ENCODE results near the gene USP36. TPM values are rescaled to one million over a fixed set of nuclear protein-coding genes. Genes with fewer than 3 reads are reported as not detected.

Gene USP36
- total and polyA plus RNA-seq, 5 donors = 16.2 to 42.9 (median 26.6) TPM

DNA sequence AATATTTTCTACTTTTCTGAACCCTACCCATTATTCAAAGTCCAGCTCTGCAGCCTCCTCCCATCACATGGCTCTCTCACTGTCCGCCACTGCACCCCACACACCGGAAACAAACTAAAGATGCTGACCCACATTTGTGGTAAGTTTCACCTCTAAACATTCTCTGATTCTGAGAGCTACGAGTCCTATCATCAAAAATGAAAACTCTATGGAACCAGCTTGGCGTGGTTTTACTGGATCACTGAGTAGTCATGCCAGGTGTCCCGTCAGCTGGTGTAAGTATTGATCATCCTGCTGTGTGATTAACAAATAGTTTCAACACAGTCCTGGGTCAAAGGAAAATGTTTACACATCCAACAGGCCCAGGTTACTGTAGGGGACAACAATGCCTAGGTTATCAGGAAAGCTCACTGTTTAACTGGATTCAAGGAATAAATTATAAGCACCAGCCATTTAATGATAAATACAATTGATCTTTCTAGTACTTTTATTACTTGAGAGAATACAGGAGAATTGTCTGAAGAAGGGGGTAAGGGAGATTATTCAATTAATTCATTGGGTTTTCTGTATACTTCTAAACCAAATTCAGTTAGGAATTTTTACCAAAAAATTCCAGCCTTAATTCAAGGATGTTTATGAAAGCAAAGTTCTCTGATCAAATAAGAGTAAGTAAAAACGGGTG lies 92.4 kb downstream of the USP36 start:
- DNase-seq = no peak
- intact Hi-C loops (cut with DNase I) = no loop called here
- 62% methylated on average over 6 of the region's 6 CpGs for WGBS
- H3K9me3 ChIP-seq (ENCODE audit: control insufficient read depth, low read length) = no peaks in the 10 kb centered on the region
- H3K27me3 ChIP-seq (ENCODE audit: control insufficient read depth, insufficient read depth) = no peaks in the 10 kb centered on the region
- no peak overlapping the region for H3K4me3 ChIP-seq (ENCODE audit: low read length)
- H3K27ac ChIP-seq (ENCODE audit: low read length) = peak overlapping the region; percentile 25
- ATAC-seq = peak in 1 of 2 donors; percentile 36
- peaks cover 17% of the 10 kb centered on the region for H3K4me1 ChIP-seq (ENCODE audit: control insufficient read depth, insufficient read depth, low read length)

DNA sequence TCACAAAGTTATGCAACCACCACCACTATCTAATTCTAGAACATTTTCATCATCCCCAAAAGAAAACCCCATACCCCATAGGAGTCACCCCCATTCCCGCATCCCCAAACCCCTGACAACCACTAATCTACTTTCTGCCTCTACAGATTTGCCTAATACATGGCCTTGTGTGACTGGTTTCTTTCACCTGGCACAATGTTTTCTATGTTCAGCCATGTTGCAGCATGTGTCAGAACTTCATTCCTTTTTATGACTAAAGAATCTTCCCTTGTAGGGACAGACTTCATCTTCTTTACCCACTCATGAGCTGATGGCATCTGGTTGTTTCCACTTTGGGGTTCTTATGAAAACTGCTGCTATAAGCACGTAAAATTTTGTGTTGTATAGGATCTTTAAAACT lies 93.1 kb downstream of the USP36 start:
- no peak for DNase-seq
- no peak for ATAC-seq
- peaks cover 17% of the 10 kb centered on the region for H3K4me1 ChIP-seq (ENCODE audit: control insufficient read depth, insufficient read depth, low read length)
- H3K27ac ChIP-seq (ENCODE audit: low read length) = peak overlapping the region; percentile 22
- 77% methylated on average over 2 of the region's 2 CpGs for whole genome bisulfite sequencing
- H3K27me3 ChIP-seq (ENCODE audit: control insufficient read depth, insufficient read depth) = no peaks in the 10 kb centered on the region
- H3K9me3 ChIP-seq (ENCODE audit: control insufficient read depth, low read length) = no peaks in the 10 kb centered on the region
- intact Hi-C loops (cut with DNase I) = no loop called here
- no peak overlapping the region for H3K4me3 ChIP-seq (ENCODE audit: low read length)

- Histone ChIP-seq H3K27ac (ENCODE audit: low read length) (no peak overlapping the region), H3K9me3 (ENCODE audit: control insufficient read depth, low read length) (no peaks in the 10 kb centered on the region), H3K4me1 (ENCODE audit: control insufficient read depth, insufficient read depth, low read length) (peaks cover 17% of the 10 kb centered on the region), H3K4me3 (ENCODE audit: low read length) (no peak overlapping the region), H3K27me3 (ENCODE audit: control insufficient read depth, insufficient read depth) (no peaks in the 10 kb centered on the region)
- no peak for DNase-seq
- ATAC-seq = peak in 1 of 2 donors; percentile 17
- WGBS = 62% methylated on average over 2 of the region's 2 CpGs
- intact Hi-C loops (cut with DNase I) = no loop called here
Measured at GRCh38 chr17:78746949-78747269, 93.7 kb downstream of the USP36 start.

- no peak for ATAC-seq
- H3K27ac ChIP-seq (ENCODE audit: low read length) = peak overlapping the region; percentile 42
- intact Hi-C loops (cut with DNase I) = no loop called here
Measured at GRCh38 chr17:78746263-78746948, 94.2 kb downstream of the USP36 start.

More at GRCh38 chr17:78746263-78746948, 94.2 kb downstream of the USP36 start:
- Histone ChIP-seq H3K9me3 (ENCODE audit: control insufficient read depth, low read length) (no peaks in the 10 kb centered on the region), H3K27me3 (ENCODE audit: control insufficient read depth, insufficient read depth) (no peaks in the 10 kb centered on the region), H3K4me1 (ENCODE audit: control insufficient read depth, insufficient read depth, low read length) (peaks cover 17% of the 10 kb centered on the region), H3K4me3 (ENCODE audit: low read length) (no peak overlapping the region)
- DNase-seq = no peak
- 75% methylated on average over 12 of the region's 12 CpGs for WGBS

Other genes with a start within 250 kb of the USP36 start
- 10 to 100 TPM; 31.2 to 39.1 (median 36.7) TPM for gene CYTH1, start 58.5 kb downstream of the USP36 start, total RNA-seq
- 22.5 TPM for gene CYTH1, start 58.5 kb downstream of the USP36 start, polyA plus RNA-seq
- 1 to 10 TPM in 2 of 4 donors, under 1 TPM in 2; 0.76 to 1.3 (median 1.0) TPM for gene CEP295NL, start 62.4 kb upstream of the USP36 start, total RNA-seq
- gene CEP295NL, start 62.4 kb upstream of the USP36 start, polyA plus RNA-seq = 0.57 TPM
- 100 to 1,000 TPM; 153 to 183 (median 168) TPM for gene TIMP2, start 84.6 kb upstream of the USP36 start, total RNA-seq
- gene TIMP2, start 84.6 kb upstream of the USP36 start, polyA plus RNA-seq = 86.9 TPM
- gene LGALS3BP, start 139.1 kb upstream of the USP36 start, total RNA-seq = 100 to 1,000 TPM; 439 to 581 (median 506) TPM
- gene LGALS3BP, start 139.1 kb upstream of the USP36 start, polyA plus RNA-seq = 397 TPM
- 10 to 100 TPM; 28.1 to 38.8 (median 33.3) TPM for gene CANT1, start 168.9 kb upstream of the USP36 start, total RNA-seq
- gene CANT1, start 168.9 kb upstream of the USP36 start, polyA plus RNA-seq = 13.6 TPM
- gene C1QTNF1, start 183.4 kb upstream of the USP36 start, total RNA-seq = 100 to 1,000 TPM; 232 to 655 (median 355) TPM
- 286 TPM for gene C1QTNF1, start 183.4 kb upstream of the USP36 start, polyA plus RNA-seq
- 10 to 100 TPM; 35.6 to 48.0 (median 42.3) TPM for gene ENGASE, start 234.0 kb upstream of the USP36 start, total RNA-seq
- 25.4 TPM for gene ENGASE, start 234.0 kb upstream of the USP36 start, polyA plus RNA-seq